Measurements from ENCODE around the gene SPART. TPM values are rescaled to one million over a fixed set of nuclear protein-coding genes. Genes with fewer than 3 reads are reported as not detected.

SPART gene
- total and polyA plus RNA-seq, 4 donors: 28.0 to 84.7 (median 45.9) TPM

DNA sequence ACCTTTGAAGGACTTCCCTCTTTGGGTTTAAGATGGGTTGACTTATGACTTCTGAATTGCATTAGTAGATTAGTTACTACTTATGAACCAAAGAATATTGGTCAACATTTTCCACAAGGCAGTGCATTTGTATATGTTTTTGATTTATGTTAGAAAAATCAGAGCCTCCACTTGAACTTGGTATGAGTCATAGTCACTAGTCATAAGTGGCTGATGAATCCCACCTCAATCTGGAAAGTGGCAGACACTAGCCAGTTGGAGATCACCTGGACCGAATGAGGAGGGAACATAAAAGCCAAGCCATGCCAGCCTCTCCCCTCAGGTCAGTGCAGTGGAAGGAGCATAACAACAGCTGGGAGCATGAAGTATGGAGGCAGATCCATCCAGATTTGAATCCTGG, 39.3 kb upstream of the SPART start:
- 83 to 86% methylated on average over 1 of the region's 1 CpG for WGBS, 2 donors
- Histone ChIP-seq H3K36me3 (ENCODE audit: control insufficient read depth in 4 of 4, insufficient read depth in 4 of 4, low read length in 4 of 4) (no peaks in the 10 kb centered on the region), H3K27me3 (ENCODE audit: control insufficient read depth in 3 of 3, insufficient read depth in 3 of 3, low read length in 2 of 3) (no peaks in the 10 kb centered on the region), H3K4me3 (no peak overlapping the region), H3K9ac (ENCODE audit: insufficient read depth in 1 of 2, low read length in 2 of 2) (no peak overlapping the region), H3K27ac (ENCODE audit: low read depth in 1 of 2, low read length in 1 of 2) (no peak overlapping the region), H3K9me3 (ENCODE audit: control insufficient read depth in 4 of 4, insufficient read depth in 3 of 4, low read length in 3 of 4) (no peaks in the 10 kb centered on the region), H3K4me1 (ENCODE audit: control insufficient read depth in 5 of 5, insufficient read depth in 5 of 5, low read length in 5 of 5) (no peaks in the 10 kb centered on the region)
- TF ChIP-seq, protein P1, sequence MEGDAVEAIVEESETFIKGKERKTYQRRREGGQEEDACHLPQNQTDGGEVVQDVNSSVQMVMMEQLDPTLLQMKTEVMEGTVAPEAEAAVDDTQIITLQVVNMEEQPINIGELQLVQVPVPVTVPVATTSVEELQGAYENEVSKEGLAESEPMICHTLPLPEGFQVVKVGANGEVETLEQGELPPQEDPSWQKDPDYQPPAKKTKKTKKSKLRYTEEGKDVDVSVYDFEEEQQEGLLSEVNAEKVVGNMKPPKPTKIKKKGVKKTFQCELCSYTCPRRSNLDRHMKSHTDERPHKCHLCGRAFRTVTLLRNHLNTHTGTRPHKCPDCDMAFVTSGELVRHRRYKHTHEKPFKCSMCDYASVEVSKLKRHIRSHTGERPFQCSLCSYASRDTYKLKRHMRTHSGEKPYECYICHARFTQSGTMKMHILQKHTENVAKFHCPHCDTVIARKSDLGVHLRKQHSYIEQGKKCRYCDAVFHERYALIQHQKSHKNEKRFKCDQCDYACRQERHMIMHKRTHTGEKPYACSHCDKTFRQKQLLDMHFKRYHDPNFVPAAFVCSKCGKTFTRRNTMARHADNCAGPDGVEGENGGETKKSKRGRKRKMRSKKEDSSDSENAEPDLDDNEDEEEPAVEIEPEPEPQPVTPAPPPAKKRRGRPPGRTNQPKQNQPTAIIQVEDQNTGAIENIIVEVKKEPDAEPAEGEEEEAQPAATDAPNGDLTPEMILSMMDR (IDR thresholded peaks at IDR 0.05; ENCODE audit: control extremely low read depth, extremely low read depth): no peak
- ATAC-seq (ENCODE audit: insufficient read depth, low FRiP score) (no peak), DNase-seq (no peak)

DNA sequence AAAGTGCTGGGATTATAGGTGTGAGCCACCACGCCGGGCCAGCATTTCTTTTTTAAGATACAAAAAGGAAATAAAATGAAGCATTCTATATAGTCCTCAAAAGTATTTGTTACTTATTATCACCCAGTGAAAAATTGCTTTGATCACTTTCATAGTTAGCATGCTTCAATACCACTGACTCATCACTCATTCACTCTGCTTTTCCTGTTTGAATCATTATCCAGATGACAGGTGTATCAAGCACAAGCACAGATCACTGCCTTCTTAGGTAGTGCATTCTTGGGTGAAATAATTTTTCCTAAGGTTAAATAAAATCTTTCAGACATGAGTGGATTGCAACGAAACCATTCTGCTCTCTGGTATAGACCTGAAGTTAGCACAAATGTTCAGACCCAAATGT, 35.8 kb upstream of the SPART start:
- no peak overlapping the region for H3K4me3 ChIP-seq
- WGBS, 2 donors: 87 to 94% methylated on average over 3 of the region's 3 CpGs
- no peaks in the 10 kb centered on the region for H3K27me3 ChIP-seq (ENCODE audit: control insufficient read depth in 3 of 3, insufficient read depth in 3 of 3, low read length in 2 of 3)
- TF ChIP-seq, protein P1 (IDR thresholded peaks at IDR 0.05; ENCODE audit: control extremely low read depth, extremely low read depth): no peak
- no peak overlapping the region for H3K9ac ChIP-seq (ENCODE audit: insufficient read depth in 1 of 2, low read length in 2 of 2)
- DNase-seq: no peak
- H3K4me1 ChIP-seq (ENCODE audit: control insufficient read depth in 5 of 5, insufficient read depth in 5 of 5, low read length in 5 of 5): peaks cover 0 to 8% (median 0%) of the 10 kb centered on the region in 5 donors
- ATAC-seq (ENCODE audit: insufficient read depth, low FRiP score): no peak
- no peaks in the 10 kb centered on the region for H3K36me3 ChIP-seq (ENCODE audit: control insufficient read depth in 4 of 4, insufficient read depth in 4 of 4, low read length in 4 of 4)
- no peaks in the 10 kb centered on the region for H3K9me3 ChIP-seq (ENCODE audit: control insufficient read depth in 4 of 4, insufficient read depth in 3 of 4, low read length in 3 of 4)
- H3K27ac ChIP-seq (ENCODE audit: low read depth in 1 of 2, low read length in 1 of 2): no peak overlapping the region

DNA sequence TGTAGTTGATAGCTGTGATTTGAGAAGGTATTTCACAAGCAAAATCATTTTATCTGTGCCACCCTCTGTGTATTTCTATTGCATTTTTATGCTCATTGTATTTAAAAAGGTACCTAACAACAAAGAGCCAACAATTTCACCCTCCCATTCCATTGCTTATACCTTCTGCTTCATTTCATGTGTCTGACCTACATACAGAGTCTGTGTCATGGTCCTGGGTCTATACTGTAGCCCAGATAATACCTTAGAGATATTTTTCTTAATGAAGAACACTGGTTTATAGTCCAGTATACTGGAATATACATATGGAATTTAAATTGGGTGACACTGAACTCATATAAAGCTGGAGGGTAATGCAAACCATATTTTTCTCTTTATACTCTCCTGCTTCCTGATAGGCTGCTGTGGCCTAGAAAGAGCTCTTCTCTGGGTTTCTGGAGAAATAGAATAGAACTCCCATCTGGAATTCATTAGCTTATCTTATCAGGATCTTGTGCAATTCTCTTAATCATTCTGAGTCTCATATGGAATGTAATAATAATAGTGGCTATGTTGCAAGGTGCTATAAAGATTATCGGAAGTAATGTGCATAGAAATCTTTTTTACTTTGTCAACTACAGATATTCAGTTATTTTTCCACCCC, 31.8 kb upstream of the SPART start:
- Histone ChIP-seq H3K4me1 (ENCODE audit: control insufficient read depth in 5 of 5, insufficient read depth in 5 of 5, low read length in 5 of 5) (peaks cover 0 to 8% (median 0%) of the 10 kb centered on the region in 5 donors), H3K9me3 (ENCODE audit: control insufficient read depth in 4 of 4, insufficient read depth in 3 of 4, low read length in 3 of 4) (no peaks in the 10 kb centered on the region), H3K9ac (ENCODE audit: insufficient read depth in 1 of 2, low read length in 2 of 2) (no peak overlapping the region), H3K36me3 (ENCODE audit: control insufficient read depth in 4 of 4, insufficient read depth in 4 of 4, low read length in 4 of 4) (no peaks in the 10 kb centered on the region), H3K4me3 (no peak overlapping the region), H3K27ac (ENCODE audit: low read depth in 1 of 2, low read length in 1 of 2) (no peak overlapping the region), H3K27me3 (ENCODE audit: control insufficient read depth in 3 of 3, insufficient read depth in 3 of 3, low read length in 2 of 3) (no peaks in the 10 kb centered on the region)
- WGBS, 2 donors: 49 to 81% methylated on average over 1 of the region's 1 CpG
- DNase-seq (peak in 2 of 3 donors; percentile 18 to 30), ATAC-seq (ENCODE audit: insufficient read depth, low FRiP score) (no peak)
- TF ChIP-seq, protein P1 (IDR thresholded peaks at IDR 0.05; ENCODE audit: control extremely low read depth, extremely low read depth): no peak

DNA sequence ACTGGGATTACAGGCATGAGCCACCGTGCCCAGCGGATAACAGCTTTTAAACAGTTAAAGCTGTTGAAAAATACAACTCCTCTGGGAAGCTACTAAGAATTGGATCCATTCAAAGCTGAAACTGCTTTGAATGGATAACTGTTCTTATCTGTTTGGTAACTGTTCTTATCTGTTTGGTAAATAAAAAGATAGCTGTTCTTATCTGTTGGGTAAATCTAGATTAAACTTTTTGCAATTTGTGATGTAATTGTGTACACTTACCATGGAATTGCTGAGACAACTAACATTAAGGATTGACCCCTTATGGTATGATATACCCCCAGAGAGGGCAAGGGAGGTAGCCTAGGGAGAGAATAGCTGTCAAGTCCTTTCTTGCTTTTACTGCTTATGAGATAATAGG, 27.9 kb upstream of the SPART start:
- H3K27me3 ChIP-seq (ENCODE audit: control insufficient read depth in 3 of 3, insufficient read depth in 3 of 3, low read length in 2 of 3): no peaks in the 10 kb centered on the region
- no peak overlapping the region for H3K9ac ChIP-seq (ENCODE audit: insufficient read depth in 1 of 2, low read length in 2 of 2)
- peaks cover 0 to 8% (median 0%) of the 10 kb centered on the region in 5 donors for H3K4me1 ChIP-seq (ENCODE audit: control insufficient read depth in 5 of 5, insufficient read depth in 5 of 5, low read length in 5 of 5)
- H3K9me3 ChIP-seq (ENCODE audit: control insufficient read depth in 4 of 4, insufficient read depth in 3 of 4, low read length in 3 of 4): no peaks in the 10 kb centered on the region
- no peak for DNase-seq
- 87 to 97% methylated on average over 2 of the region's 2 CpGs for WGBS, 2 donors
- TF ChIP-seq, protein P1 (IDR thresholded peaks at IDR 0.05; ENCODE audit: control extremely low read depth, extremely low read depth): no peak
- no peaks in the 10 kb centered on the region for H3K36me3 ChIP-seq (ENCODE audit: control insufficient read depth in 4 of 4, insufficient read depth in 4 of 4, low read length in 4 of 4)
- ATAC-seq (ENCODE audit: insufficient read depth, low FRiP score): no peak
- H3K4me3 ChIP-seq: no peak overlapping the region
- H3K27ac ChIP-seq (ENCODE audit: low read depth in 1 of 2, low read length in 1 of 2): no peak overlapping the region

Data from lung (tissue), 12 donors.